Measurements from ENCODE around the gene FAM181B.

FAM181B gene

DNA sequence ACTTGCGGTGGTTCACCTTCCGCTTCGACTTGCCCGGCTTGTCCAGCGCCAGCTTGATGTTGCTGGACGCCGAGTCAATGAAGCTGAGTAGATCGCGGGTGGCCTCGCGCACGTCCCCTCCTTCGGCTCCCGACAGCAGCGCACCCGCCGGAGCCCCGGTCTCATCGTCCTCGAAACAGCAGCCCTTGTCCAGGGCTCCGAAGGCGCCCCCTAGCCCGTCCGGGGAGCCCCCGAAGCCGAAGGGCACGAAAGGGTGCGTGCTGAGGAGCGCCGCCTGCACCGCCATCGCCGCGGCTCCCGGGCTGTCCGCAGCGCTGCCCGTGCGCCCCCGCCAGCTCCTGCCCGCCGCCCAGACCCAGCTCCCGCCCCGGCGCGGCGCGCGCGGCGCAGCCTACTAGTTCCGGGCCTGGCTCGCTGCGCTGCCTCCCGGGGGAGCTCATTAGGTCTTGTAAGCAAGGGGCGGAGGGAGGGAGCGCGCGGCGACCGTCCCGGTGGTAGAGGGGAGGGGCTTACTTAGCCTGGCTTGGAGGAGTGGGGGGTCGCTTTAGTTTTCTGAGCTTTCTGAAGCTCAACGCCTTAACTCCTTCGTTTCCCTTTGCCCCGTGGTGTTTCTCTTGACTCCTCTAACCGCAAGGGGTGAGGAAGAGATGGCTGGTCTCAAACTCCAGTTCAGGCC is at the start of gene FAM181B:
TSS of gene FAM181B (minus strand) at position 421 of the 676 bp plus-strand sequence. CDS start at position 286, 135 bp downstream.
- DNase-seq: peak; percentile 65

DNA sequence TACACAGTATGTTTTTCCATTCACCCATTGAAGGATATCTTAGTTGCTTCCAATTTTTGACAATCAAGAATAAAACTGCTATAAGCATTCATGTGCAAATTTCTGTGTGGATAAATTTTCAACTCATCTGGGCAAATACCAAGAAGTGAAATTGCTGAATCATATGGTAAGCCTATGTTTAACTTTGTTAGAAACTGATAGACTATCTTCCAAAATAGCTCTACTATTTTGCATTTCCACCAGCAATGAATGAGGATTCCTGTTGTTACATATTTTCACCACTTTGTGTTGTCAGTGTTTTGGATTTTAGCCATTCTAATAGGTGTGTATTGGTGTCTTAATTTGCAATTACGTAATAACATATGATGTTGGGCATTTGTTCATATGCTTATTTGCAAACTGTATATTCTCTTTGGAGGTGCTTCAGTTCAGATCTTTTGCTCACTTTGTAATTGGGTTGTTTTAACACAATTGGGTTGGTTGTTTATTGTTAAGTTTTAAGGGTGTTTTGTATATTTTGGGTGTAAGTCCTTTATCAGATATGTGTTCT is 49.2 kb upstream of the FAM181B start:
- no peak for DNase-seq

DNA sequence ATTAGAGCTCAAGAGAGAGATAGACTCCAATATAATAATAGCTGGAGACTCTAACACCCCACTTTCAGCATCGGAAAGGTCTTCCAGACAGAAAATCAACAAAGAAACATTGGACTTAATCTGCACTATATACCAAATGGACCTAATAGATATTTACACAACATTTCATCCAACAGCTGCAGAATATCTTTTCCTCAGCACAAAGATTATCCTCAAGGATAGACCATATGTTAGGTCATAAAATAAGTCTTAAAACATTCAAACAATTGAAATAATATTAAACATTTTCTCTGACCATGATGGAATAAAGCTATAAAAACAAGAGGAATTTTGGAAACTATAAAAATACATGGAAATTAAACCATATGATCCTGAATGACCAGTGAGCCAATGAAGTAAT is 45.1 kb upstream of the FAM181B start:
- no peak for DNase-seq

GRCh38 chr11:82776377-82776776 is 42.7 kb upstream of the FAM181B start:
- DNase-seq: no peak

DNA sequence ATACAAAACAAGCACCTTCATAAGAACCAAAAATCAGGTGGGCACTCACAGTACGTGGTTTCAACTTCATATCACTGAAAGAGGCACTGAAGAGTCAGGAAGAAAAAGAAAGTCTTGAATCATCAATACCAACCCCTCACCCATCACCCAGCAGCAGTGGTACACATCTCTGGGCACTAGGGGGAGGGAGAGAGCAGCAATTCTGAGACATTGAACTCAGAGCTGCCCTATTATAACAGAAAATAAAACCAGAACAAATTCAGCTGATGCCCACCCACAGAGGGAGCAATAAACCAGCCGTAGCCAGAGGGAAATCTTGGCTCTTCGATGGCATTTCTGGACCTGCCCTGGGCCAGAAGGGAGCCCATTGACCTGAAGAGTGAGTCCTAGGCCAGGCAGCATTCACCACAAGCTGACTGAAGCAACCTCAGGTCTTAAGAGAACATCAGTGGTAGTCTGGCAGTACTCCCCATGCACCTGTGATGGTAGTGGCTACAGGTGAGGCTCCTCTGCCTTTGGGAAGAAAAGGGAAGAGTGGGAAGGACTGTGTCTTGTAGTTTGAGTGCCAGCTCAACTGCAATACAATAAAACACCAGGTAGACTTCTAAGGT is 42.2 kb upstream of the FAM181B start:
- no peak for DNase-seq

DNA sequence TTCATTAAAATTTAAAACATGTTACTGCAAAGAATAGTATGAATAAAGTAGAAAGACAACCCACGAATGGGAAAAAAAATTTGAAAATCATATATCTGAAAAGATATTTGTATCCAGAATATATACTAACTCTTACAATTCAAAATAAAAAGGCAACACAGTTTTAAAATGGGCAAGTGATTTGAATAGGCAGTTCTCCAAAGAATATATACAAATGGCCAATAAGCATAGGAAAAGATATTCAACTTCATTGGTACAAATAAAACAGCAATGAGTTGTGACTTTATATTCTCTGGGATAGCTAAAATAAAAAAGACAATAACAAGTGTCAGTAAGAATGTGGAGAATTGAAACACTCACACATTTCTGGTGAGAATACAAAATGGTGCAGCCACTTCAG is 41.6 kb upstream of the FAM181B start:
- no peak for DNase-seq

DNA sequence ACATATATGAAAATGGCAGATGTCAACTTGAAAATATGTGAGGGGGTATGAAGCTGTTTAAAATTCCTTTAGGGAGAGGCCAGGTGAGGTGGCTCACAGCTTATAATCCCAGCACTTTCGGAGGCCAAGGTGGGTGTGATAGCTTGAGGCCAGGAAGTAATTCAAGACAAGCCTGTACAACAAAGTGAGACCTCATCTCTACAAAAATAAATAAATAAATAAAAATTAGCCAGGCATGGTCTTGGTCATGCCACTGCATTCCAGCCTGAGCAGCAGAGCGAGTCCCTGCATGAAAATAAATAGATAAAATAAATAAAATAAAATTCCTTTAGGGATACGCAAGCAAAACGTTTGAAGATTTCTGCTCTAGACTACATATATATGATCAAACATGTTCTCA is 38.1 kb upstream of the FAM181B start:
- no peak for DNase-seq

DNA sequence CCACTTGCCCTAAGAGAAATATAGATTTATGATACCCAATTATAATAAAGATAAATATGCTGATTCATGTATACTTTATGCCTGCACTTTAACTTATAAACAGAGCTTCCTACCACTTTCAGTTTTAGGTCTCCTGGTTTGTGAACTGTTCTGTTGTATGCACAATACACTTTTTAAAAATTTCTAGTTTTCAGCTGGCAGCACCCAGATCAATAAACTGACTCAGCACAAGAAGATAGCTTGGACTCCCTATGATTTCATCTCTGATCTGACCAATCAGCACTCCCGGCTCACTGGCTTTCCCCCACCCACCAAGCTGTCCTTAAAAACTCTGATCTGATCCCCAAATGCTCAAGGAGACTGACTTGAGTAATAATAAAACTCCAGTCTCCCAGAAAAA is 33.5 kb upstream of the FAM181B start:
- no peak for DNase-seq

DNA sequence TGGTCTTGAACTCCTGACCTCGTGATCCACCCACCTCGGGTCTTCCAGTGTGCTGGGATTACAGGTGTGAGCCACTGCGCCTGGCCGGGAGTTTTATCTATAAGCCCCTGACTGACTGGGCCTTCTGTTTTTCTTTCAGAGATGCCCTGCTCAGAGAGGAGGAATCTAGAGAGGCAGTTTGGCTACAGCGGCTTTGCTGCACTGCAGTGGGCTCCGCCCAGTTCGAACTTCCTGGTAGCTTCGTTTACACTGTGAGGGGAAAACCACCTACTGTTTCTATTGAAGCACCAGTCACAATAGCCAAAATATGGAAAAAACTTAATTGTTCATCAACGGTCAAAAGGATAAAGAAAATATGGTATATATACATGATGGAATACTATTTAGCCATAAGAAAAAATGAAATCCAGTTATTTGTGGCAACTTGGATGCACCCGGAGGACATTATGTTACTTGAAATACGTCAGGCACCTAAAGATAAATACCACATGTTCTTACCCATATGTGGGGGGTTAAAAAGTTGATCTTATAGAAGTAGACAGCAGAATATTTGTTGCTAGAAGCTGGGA is 31.9 kb upstream of the FAM181B start:
- DNase-seq: no peak

DNA sequence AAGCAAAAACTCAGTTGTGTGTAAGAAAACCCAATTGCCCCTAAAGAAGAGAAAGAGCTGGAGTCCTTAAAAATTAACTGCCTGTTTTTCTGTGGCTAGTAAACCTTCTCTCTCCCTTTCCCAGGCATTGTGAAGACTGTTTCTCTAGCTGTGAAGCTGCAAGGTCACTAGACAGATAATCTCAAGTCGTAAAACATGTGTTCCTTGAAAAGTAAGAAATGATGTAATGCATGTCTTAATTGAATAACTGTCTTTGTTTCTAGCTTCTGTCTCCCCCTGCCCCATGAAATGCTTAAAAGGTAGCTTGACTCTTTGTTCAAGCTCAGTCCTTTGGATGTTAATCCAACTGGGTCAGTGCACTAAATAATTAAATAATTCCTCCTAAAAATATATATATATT is 29.5 kb upstream of the FAM181B start:
- no peak for DNase-seq

DNA sequence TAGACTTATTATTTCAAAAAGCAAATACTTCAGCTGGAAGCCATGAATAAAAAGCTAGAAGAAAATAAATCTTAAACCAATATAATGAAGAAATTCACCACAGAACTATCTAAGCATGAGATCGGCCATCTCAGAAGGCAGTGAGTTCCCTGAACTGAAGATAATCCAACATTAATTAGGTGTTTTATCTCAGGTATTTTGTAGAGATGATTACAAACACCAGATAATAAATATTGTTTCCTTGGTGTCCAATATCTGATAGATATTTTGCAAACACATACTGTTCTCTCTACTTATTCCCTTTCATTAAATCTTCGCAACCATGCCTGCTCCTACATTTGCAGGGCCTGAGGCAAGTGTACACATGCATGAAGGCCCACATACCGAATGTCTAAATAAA is 26.0 kb upstream of the FAM181B start:
- DNase-seq: no peak

- no peak for DNase-seq
Measured at GRCh38 chr11:82757660-82758357, 24.1 kb upstream of the FAM181B start.

DNA sequence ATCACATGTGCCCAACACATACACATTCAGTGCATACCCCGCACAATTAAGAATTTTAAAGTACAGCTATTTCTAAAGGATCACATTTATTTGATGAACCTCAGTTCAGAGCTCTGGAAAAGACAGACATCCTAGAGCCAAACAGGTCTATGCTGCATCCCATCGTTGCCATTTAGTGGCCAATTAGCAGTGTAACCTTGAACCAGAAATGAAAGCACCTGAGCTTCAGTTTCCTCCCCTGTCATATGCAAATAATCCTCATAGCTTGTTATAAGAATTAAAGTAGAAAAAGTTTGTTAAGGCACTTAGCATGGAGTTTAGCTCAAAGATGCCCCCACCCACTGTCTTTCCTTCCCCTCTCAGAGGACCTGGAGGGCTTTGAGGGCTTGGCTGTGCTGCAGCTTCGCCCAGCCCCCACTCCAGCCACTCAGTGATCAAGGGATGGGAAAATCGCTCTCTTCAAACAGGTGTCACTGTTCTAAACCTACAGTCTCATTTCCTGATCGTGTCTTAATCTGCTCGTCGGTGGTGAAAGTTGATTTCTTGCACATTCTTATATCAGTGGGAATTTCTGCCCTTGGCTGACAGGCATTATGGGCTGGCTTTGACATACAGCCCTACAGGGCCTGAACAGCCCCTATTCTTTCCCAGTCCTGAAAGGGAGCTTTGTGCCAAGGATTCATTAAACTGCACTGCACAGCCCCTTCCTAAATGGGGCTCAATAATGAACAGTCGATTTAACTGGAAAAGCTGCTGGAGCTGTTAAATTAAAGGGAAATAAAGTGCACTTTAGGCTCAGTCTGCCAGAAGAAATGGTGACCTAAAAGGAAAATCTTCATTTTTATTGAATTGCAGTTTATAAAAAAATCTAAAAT is 23.3 kb upstream of the FAM181B start:
- no peak for DNase-seq

- no peak for DNase-seq
Measured at GRCh38 chr11:82754410-82754809, 20.7 kb upstream of the FAM181B start.

GRCh38 chr11:82753921-82754320 is 20.3 kb upstream of the FAM181B start:
- DNase-seq: no peak

- no peak for DNase-seq
Measured at GRCh38 chr11:82752801-82753200, 19.1 kb upstream of the FAM181B start.

DNA sequence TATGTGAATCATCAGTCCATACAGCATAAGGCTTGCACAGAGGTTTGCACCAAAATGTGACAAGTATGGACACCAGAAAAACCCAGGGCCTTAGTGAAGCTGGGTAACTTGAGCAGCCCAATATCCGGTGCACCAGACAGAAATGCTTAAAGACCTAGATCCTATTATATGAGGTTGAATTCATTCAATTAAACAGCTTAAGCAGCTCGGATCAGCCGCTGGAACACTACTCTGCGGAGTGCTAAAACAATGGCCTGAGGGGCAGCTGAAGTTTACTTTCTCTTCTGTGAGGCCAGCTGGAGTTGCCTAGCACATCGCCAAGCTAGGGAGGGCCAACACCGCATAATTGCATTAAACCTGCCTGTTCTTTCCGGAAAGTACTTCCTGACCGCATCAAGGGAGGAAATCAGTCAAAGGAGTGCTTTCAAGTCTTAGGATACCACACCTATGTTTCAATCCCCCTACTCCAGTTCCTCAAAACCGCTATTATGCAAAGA is 17.0 kb upstream of the FAM181B start:
- peak; percentile 28 for DNase-seq

GRCh38 chr11:82747471-82747870 is 13.8 kb upstream of the FAM181B start:
- DNase-seq: no peak

DNA sequence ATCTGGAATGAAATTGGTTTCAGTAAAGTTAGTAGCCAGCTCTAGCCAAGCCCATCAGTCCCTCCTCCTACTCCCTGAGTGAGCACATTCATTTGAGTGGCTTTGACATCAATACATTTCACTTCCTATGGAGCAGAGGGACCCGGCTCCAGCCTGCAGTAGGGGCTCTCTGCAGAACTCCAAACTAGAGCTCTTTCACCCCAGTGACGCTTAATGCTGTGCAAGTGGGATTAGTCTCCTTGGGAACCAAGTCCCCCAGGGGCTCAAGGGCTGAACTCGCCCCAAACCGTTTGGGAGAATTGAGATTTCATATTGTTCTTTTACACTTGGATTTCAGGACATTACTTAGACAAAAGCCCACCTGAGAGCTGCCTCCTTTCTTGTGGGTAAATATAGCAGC is 4.4 kb upstream of the FAM181B start:
- DNase-seq: no peak

DNA sequence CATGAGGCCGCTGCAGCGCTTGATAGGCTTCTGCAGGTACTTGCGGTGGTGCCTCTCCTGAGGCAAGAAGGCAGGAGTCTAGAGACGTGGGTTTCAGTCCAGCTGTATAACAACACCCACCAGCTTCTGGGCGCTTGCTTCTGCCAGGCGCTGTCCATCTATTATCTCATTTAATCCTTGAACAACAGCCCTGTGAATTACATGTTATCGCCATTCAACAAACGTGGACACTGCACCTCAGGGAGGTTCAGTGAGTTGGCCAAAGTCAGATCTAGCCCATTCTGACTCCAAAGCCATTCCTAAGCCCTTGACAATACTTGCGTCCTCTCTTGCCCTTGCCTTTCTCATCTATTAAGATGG is 436 bp upstream of the FAM181B start:
- no peak for DNase-seq

- DNase-seq: peak; percentile 48
Measured at GRCh38 chr11:82732734-82733443, 775 bp downstream of the FAM181B start.

DNA sequence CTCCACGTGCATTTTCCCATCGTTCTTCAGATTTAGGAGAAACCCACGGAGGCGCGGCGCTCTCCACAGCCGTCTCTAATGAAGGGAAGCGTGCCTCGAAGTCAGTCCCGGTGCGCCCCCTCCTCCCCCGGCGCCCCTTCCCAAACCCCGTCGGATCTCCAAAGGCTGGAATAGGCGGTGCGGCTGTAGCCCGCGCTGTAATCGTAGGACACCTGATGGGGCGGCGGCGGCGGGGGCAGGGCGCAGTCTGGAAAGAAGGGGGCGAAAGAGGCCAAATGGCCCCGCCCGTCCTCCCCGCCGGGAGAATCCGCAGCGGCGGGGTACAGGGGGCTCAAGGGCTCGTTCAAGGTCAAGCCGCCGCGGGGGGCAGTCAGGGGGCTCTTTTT is 1.3 kb downstream of the FAM181B start:
- no peak for DNase-seq
